Vagina (tissue), 2 donors: ENCODE results near the gene ABCG1.

Experiments
- CTCF ChIP-seq, 3 experiments: fragments of 450-650 bp in 2 of 3; fragments of 200-600 bp in 1 of 3; sonication (generic) in 1 of 3; IDR thresholded peaks; one replicate each; pipeline ENCODE4 v1.5.1; 2017 to 2019; ENCODE audit warnings: antibody characterized with exemption in 3 of 3, mild to moderate bottlenecking in 2 of 3, moderate library complexity in 2 of 3
- POLR2A ChIP-seq, 2 donors: fragments of 450-650 bp; IDR thresholded peaks; one replicate each; pipeline ENCODE4 v1.6.1; 2017; ENCODE audit warnings: antibody characterized with exemption in 2 of 2, mild to moderate bottlenecking in 2 of 2, moderate library complexity in 2 of 2

- TF ChIP-seq CTCF (IDR thresholded peaks at IDR 0.05): no peak
- no peak for TF ChIP-seq POLR2A (IDR thresholded peaks at IDR 0.05)
These were observed 35.1 kb downstream of the ABCG1 start for GRCh38 chr21:42254083-42254482.
